ENCODE data around the gene TEK. TPM values are rescaled to one million over a fixed set of nuclear protein-coding genes. Genes with fewer than 3 reads are reported as not detected.
"Not testable (repeated sequence)": the region's sequence is repeated elsewhere in the genome, so short reads cannot be mapped to it uniquely, and the experiment has no call there.

Gene TEK
- total RNA-seq, 1 donor from 2014 or later = 0.26 TPM

- no peaks in the 10 kb centered on the region for H3K36me3 ChIP-seq (ENCODE audit: control insufficient read depth, insufficient read depth, low read length)
- DNase-seq (ENCODE audit: low read depth) (no peak), FAIRE-seq (no peak)
- TF ChIP-seq CTCF (IDR thresholded peaks at IDR 0.05; ENCODE audit: insufficient read depth, low read length, severe bottlenecking) = no peak
- H3K27me3 ChIP-seq (ENCODE audit: control insufficient read depth, insufficient read depth, low read length) = no peaks in the 10 kb centered on the region
- no peak overlapping the region for H3K4me3 ChIP-seq (ENCODE audit: low read depth, low read length)
Measured at GRCh38 chr9:27090711-27091110, 18.3 kb upstream of the TEK start.

GRCh38 chr9:27092496-27092895 lies 16.5 kb upstream of the TEK start:
- not testable (repeated sequence) for H3K27me3 ChIP-seq (ENCODE audit: control insufficient read depth, insufficient read depth, low read length); DNase-seq (ENCODE audit: low read depth); FAIRE-seq; H3K36me3 ChIP-seq (ENCODE audit: control insufficient read depth, insufficient read depth, low read length); H3K4me3 ChIP-seq (ENCODE audit: low read depth, low read length)

GRCh38 chr9:27093384-27094067 lies 15.5 kb upstream of the TEK start:
- FAIRE-seq; H3K27me3 ChIP-seq (ENCODE audit: control insufficient read depth, insufficient read depth, low read length); DNase-seq (ENCODE audit: low read depth); H3K4me3 ChIP-seq (ENCODE audit: low read depth, low read length); H3K36me3 ChIP-seq (ENCODE audit: control insufficient read depth, insufficient read depth, low read length): not testable (repeated sequence)

GRCh38 chr9:27094640-27095298 lies 14.3 kb upstream of the TEK start:
- FAIRE-seq (no peak), DNase-seq (ENCODE audit: low read depth) (peak; percentile 91)
- Histone ChIP-seq H3K27me3 (ENCODE audit: control insufficient read depth, insufficient read depth, low read length) (no peaks in the 10 kb centered on the region), H3K36me3 (ENCODE audit: control insufficient read depth, insufficient read depth, low read length) (no peaks in the 10 kb centered on the region), H3K4me3 (ENCODE audit: low read depth, low read length) (no peak overlapping the region)
- TF ChIP-seq CTCF (IDR thresholded peaks at IDR 0.05; ENCODE audit: insufficient read depth, low read length, severe bottlenecking) = no peak

- DNase-seq (ENCODE audit: low read depth) (no peak), FAIRE-seq (no peak)
- H3K36me3 ChIP-seq (ENCODE audit: control insufficient read depth, insufficient read depth, low read length) = no peaks in the 10 kb centered on the region
- H3K4me3 ChIP-seq (ENCODE audit: low read depth, low read length) = no peak overlapping the region
- TF ChIP-seq CTCF (IDR thresholded peaks at IDR 0.05; ENCODE audit: insufficient read depth, low read length, severe bottlenecking) = no peak
- no peaks in the 10 kb centered on the region for H3K27me3 ChIP-seq (ENCODE audit: control insufficient read depth, insufficient read depth, low read length)
Measured at GRCh38 chr9:27107241-27107640, 1.8 kb upstream of the TEK start.

GRCh38 chr9:27109621-27110020 lies 596 bp downstream of the TEK start:
- no peak overlapping the region for H3K4me3 ChIP-seq (ENCODE audit: low read depth, low read length)
- no peak for TF ChIP-seq CTCF (IDR thresholded peaks at IDR 0.05; ENCODE audit: insufficient read depth, low read length, severe bottlenecking)

GRCh38 chr9:27110181-27110580 lies 1.2 kb downstream of the TEK start:
- FAIRE-seq (no peak), DNase-seq (ENCODE audit: low read depth) (no peak)
- no peaks in the 10 kb centered on the region for H3K27me3 ChIP-seq (ENCODE audit: control insufficient read depth, insufficient read depth, low read length)
- no peak overlapping the region for H3K4me3 ChIP-seq (ENCODE audit: low read depth, low read length)
- H3K36me3 ChIP-seq (ENCODE audit: control insufficient read depth, insufficient read depth, low read length) = no peaks in the 10 kb centered on the region
- TF ChIP-seq CTCF (IDR thresholded peaks at IDR 0.05; ENCODE audit: insufficient read depth, low read length, severe bottlenecking) = no peak

More at GRCh38 chr9:27109621-27110020, 596 bp downstream of the TEK start:
- Histone ChIP-seq H3K27me3 (ENCODE audit: control insufficient read depth, insufficient read depth, low read length) (no peaks in the 10 kb centered on the region), H3K36me3 (ENCODE audit: control insufficient read depth, insufficient read depth, low read length) (no peaks in the 10 kb centered on the region)
- FAIRE-seq (no peak), DNase-seq (ENCODE audit: low read depth) (no peak)

Data from bronchial epithelial cell (primary cell).